Eye (tissue), 1 donor: ENCODE data around the gene ASB1.
"Not testable (repeated sequence)": the region's sequence is repeated elsewhere in the genome, so short reads cannot be mapped to it uniquely, and the experiment has no call there.

Source experiments
- DNase-seq: peaks from one replicate; pipeline ENCODE4 v3.0.0-alpha.2; 2015

ASB1 gene

GRCh38 chr2:238404406-238405216 lies 22.1 kb upstream of the ASB1 start:
- no peak for DNase-seq

DNA sequence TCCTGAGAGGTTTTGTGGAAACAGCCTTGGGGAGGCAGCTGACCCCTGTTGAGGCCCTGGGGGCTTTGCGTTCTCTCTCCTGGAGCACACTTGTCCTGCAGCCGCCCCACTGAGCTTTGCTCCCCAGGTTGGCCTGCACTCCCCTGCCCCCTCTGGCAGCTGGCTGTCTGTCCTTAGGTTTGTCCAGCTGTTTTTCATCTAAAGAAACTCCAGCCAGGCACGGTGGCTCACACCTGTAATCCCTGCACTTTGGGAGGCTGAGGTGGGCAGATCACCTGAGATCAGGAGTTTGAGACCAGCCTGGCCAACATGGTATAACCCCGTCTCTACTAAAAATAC lies 21.5 kb upstream of the ASB1 start:
- not testable (repeated sequence) for DNase-seq

GRCh38 chr2:238406221-238406997 lies 20.3 kb upstream of the ASB1 start:
- DNase-seq: peak; percentile 54

GRCh38 chr2:238406998-238407285 lies 19.8 kb upstream of the ASB1 start:
- no peak for DNase-seq

DNA sequence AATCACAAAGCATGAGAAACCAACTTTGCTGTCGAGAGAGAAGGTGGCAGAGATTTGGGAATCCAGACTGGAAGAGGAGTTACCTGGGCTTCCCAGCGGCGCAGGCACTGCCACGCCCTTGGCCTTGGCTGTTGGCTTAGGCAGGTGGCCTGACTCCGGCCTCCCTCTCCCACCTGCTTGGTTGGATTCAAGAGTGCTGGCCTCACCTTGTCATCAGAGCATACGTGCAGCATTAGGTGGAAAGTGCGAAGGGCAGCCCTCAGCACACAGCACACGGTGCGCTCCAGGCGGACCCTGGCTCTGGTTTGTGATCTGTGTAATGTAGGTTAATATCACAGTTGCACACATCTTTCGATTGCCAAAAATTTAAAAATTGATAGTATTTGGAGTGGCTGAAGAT lies 19.2 kb upstream of the ASB1 start:
- no peak for DNase-seq

GRCh38 chr2:238408615-238409340 lies 17.9 kb upstream of the ASB1 start:
- DNase-seq: no peak

DNA sequence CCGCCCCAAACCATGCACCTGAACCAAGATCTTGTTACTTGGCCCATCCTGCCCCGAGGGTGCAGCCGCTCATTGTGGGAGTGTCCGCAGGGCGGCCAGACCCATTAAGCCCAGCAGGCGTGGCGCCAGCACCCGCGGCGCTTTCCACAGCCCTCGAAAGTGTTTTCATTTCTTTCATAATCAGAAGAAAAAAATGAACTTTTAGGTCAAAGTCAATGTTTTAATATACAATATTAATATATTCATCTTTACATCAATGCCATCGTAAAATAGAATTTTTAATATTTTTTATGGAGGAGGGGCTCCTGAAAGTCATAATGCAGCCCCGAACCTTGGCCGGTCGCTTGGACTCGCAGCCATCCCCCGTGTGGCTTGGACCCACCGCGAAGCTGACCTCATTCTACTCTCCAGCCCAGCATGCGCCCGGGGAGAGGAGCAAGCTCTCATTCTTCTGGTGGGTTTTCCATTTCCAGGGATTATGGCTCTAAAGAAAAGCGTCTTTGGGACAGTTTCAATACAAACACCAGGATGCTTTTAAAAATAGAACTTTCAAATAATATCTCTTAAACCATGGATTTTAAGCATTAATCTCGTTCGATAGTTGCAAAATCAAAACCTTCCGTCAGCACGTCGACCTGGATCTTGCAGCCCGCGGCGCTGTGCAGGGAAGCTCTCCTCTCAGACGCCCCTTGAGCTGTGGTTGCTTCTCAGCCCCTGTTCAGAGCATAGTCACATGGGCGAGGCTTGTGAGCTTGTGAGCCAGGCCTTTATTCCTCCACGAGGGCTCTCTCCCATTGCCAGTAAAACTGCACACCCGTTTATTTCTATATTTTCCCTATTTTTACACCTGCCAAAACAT lies 17.2 kb upstream of the ASB1 start:
- DNase-seq: peak; percentile 59

DNA sequence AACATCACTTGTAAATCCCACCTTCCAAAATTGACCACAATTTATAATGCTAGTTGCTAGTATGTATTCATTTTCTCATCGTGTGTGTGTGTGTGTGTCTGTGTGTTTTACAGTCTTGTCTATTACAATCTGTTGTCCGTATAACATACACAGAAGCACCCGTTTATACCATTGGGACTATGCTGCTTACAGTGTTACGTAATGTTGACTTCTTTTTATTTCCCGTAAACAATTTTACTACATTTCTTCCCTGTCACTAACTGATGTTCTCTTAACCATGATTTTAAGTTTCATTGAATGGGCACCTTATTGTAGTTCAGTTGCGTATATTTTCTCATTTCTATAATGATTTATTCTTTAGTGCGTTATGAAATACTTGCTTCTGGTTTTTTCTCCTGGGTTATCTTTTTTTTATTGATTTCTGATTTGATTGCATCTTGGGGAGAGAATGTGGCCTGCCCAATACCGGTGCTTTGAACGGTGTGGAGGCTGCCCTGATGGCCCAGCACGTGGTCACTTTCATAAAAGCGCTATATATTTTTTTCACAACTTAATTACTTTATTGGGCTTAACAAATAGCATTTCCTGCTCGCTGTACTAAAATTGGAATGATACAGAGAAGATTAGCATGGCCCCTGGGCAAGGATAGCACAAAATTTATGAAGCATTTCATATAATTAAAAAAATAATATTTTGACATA lies 14.5 kb upstream of the ASB1 start:
- no peak for DNase-seq

- no peak for DNase-seq
These were observed 13.4 kb upstream of the ASB1 start for GRCh38 chr2:238413368-238413767.

DNA sequence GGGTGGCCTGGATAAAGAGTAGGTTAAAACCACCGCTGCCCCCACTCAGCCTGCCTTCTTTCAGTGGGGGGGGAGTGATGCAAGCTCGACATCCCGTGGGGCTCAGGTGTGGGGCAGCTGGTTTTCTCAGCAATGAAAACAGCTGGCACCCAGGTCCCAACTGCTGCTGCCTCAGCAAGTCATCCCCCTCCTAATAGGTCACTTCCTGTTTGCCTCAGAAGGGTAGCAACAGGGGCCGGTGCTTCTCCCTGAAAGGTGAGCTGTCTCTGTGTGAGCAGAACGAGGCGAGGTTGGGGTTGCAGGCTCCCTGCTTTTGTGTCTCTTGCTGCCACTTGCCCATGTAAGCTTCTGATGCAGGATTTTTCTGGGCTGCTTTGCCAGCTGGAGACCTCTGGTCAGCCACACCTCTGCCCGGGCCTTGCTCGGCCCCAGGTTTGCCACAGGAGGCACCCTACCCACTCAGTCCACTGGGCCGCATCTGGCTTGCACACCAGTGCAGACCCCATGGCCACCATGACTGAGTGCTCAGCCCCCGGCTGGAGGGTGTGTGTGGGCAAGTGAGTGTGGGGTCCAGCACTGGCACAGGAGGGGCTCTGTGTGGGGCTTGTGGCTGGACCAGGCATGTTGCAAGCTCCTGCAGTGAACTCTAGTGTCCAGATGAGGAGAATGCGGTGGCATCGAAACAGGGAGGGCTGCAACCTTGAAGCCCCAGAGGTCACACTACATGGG lies 11.5 kb upstream of the ASB1 start:
- DNase-seq: no peak

DNA sequence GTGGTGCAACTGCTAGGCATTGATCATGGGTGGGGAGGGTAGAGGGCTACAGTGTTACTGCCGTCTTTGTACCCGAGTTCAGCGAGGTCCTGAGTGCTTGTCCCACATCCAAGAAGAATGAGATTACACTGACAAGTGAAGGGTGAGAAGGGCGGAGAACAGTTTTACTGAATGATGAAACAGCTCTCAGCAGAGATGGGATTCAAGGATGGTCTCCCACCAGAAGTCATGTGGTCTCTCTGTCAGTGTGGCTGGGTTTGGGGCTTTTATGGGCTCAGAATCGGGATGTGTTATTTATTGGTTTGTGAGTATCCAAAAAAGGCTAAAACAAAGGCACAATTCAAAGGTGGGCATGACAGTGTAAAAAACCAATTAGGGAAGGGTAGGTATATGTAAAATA lies 10.8 kb upstream of the ASB1 start:
- no peak for DNase-seq

DNA sequence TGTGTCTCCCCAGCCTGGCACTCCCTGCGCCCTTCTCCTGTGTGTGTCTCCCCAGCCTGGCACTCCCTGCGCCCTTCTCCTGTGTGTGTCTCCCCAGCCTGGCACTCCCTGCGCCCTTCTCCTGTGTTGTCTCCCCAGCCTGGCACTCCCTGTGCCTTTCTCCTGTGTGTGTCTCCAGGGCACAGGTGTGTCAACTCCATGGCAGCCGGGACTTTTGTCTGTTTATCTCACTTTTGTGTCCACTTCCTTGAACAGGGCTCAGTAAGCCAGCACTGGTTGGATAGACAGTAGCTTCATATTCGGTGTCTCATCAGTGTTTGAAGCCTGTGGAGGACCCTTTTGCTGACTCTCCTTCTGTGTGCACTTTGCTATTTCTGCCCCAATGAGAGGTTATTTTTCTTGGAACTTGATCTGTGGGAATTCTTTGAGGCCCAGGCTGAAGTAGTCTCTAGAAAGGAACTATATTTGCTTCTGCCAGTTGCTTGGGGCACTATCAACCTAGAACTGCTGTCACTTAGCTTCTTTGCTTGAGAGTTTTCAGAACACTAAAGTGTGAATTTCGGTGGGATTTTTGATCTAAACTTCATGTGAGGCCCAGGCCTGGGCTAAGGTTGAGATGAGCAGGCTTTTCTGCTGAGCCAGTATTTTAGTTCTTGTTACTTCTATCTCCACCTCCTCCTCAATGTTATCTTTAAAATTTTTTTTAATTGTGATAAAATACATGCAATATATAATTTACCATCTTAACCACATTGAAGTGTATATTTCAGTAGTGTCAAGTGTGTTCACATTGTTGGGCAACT lies 8.3 kb upstream of the ASB1 start:
- DNase-seq: no peak

GRCh38 chr2:238418999-238419546 lies 7.7 kb upstream of the ASB1 start:
- no peak for DNase-seq

- no peak for DNase-seq
These were observed 6.3 kb upstream of the ASB1 start for GRCh38 chr2:238420442-238420841.

- DNase-seq: no peak
These were observed 5.6 kb upstream of the ASB1 start for GRCh38 chr2:238420878-238421694.

GRCh38 chr2:238421695-238422035 lies 5.1 kb upstream of the ASB1 start:
- DNase-seq: no peak

- no peak for DNase-seq
These were observed 4.4 kb upstream of the ASB1 start for GRCh38 chr2:238422285-238422684.

- DNase-seq: no peak
These were observed 3.8 kb upstream of the ASB1 start for GRCh38 chr2:238422940-238423339.

DNA sequence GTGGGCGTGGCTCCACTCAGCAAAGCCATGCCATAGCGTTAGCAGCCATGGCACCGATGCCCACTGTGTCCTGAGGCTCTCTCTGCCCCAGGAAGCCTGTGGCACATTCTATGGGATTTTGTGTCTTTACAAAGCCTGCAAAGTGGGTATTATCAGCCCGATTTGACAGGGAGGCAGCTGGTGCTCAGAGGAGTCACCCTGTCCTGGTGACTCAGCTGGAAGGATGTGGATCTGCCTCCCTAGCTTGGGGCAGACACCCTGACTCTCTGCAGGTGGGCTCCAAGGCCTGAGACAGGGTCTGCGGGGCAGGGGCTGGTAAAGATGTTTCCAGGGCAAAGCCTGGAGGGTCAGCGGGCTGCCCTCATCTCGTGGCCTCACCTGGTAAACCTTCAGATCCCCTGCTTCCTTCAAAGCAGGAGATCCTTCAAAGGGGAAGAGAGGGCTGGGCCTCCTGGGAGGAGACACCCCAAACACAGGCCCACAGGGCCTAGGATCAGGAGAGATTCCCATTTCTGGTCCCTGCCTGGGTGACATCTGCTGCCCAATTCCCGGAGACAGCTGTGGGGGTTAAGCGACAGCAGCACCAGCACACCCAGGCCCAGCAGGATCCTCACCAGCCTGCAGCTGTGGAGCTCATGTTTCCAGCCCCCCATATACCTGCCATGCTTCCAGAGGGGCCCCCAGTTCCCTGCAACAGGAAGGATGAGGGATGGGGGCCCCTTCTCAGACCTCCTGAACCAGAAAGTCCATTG lies 3.0 kb upstream of the ASB1 start:
- DNase-seq: no peak
